ENCODE measurements around the gene TBC1D9.

The TBC1D9 gene

GRCh38 chr4:140718241-140718952, 37.8 kb downstream of the TBC1D9 start:
- H2AFZ ChIP-seq (ENCODE audit: low read depth, low read length): no peak overlapping the region
- H3K27me3 ChIP-seq (ENCODE audit: low read depth, low read length): peaks cover 19% of the 10 kb centered on the region; the same call in 1 of the 2 replicates
- H3K4me1 ChIP-seq (ENCODE audit: low read length): peaks cover 41% of the 10 kb centered on the region
- H3K9me3 ChIP-seq (ENCODE audit: insufficient read depth, low read length): no peaks in the 10 kb centered on the region
- no peak overlapping the region for H3K4me3 ChIP-seq (ENCODE audit: low read length)
- H3K79me2 ChIP-seq (ENCODE audit: low read length): no peaks in the 10 kb centered on the region
- peaks cover 3% of the 10 kb centered on the region; the same call in 1 of the 2 replicates for H4K20me1 ChIP-seq (ENCODE audit: insufficient read depth, low read length)
- no peaks in the 10 kb centered on the region for H3K36me3 ChIP-seq (replicated peaks; ENCODE audit: low read depth, low read length)
- no peak for TF ChIP-seq EZH2phosphoT487 (IDR thresholded peaks at IDR 0.05; ENCODE audit: low read depth)
- TF ChIP-seq CTCF (IDR thresholded peaks at IDR 0.05; ENCODE audit: low read depth, low read length): no peak
- peak overlapping the region; percentile 27 for H3K4me2 ChIP-seq (ENCODE audit: low read length)
- H3K9ac ChIP-seq (ENCODE audit: low read length): no peak overlapping the region
- no peak overlapping the region for H3K27ac ChIP-seq (ENCODE audit: low read length)

- H4K20me1 ChIP-seq (ENCODE audit: insufficient read depth, low read length): peaks cover 3% of the 10 kb centered on the region; the same call in 1 of the 2 replicates
- H3K9ac ChIP-seq (ENCODE audit: low read length): no peak overlapping the region
- H3K9me3 ChIP-seq (ENCODE audit: insufficient read depth, low read length): no peaks in the 10 kb centered on the region
- H3K27me3 ChIP-seq (ENCODE audit: low read depth, low read length): peaks cover 19% of the 10 kb centered on the region; the same call in 1 of the 2 replicates
- TF ChIP-seq CTCF (IDR thresholded peaks at IDR 0.05; ENCODE audit: low read depth, low read length): no peak
- no peak for TF ChIP-seq EZH2phosphoT487 (IDR thresholded peaks at IDR 0.05; ENCODE audit: low read depth)
- peaks cover 41% of the 10 kb centered on the region for H3K4me1 ChIP-seq (ENCODE audit: low read length)
- H2AFZ ChIP-seq (ENCODE audit: low read depth, low read length): no peak overlapping the region
- H3K4me3 ChIP-seq (ENCODE audit: low read length): no peak overlapping the region
- no peak overlapping the region for H3K27ac ChIP-seq (ENCODE audit: low read length)
- H3K36me3 ChIP-seq (replicated peaks; ENCODE audit: low read depth, low read length): no peaks in the 10 kb centered on the region
- no peaks in the 10 kb centered on the region for H3K79me2 ChIP-seq (ENCODE audit: low read length)
- H3K4me2 ChIP-seq (ENCODE audit: low read length): no peak overlapping the region
Measured at GRCh38 chr4:140717313-140717712, 38.9 kb downstream of the TBC1D9 start.

- Histone ChIP-seq H3K79me2 (ENCODE audit: low read length) (no peaks in the 10 kb centered on the region), H2AFZ (ENCODE audit: low read depth, low read length) (no peak overlapping the region), H3K4me3 (ENCODE audit: low read length) (no peak overlapping the region), H3K4me2 (ENCODE audit: low read length) (no peak overlapping the region), H4K20me1 (ENCODE audit: insufficient read depth, low read length) (peaks cover 3% of the 10 kb centered on the region; the same call in 1 of the 2 replicates), H3K27me3 (ENCODE audit: low read depth, low read length) (peaks cover 3% of the 10 kb centered on the region; the same call in 1 of the 2 replicates), H3K27ac (ENCODE audit: low read length) (no peak overlapping the region), H3K9ac (ENCODE audit: low read length) (no peak overlapping the region), H3K36me3 (replicated peaks; ENCODE audit: low read depth, low read length) (no peaks in the 10 kb centered on the region), H3K9me3 (ENCODE audit: insufficient read depth, low read length) (no peaks in the 10 kb centered on the region), H3K4me1 (ENCODE audit: low read length) (peaks cover 27% of the 10 kb centered on the region)
- TF ChIP-seq EZH2phosphoT487 (IDR thresholded peaks at IDR 0.05; ENCODE audit: low read depth) (no peak), CTCF (IDR thresholded peaks at IDR 0.05; ENCODE audit: low read depth, low read length) (no peak)
Measured at GRCh38 chr4:140715119-140715518, 41.1 kb downstream of the TBC1D9 start.

- H3K27ac ChIP-seq (ENCODE audit: low read length): no peak overlapping the region
- H3K9ac ChIP-seq (ENCODE audit: low read length): no peak overlapping the region
- H3K4me1 ChIP-seq (ENCODE audit: low read length): no peaks in the 10 kb centered on the region
- H3K4me3 ChIP-seq (ENCODE audit: low read length): no peak overlapping the region
- H3K27me3 ChIP-seq (ENCODE audit: low read depth, low read length): peaks cover 5% of the 10 kb centered on the region; the same call in 1 of the 2 replicates
- no peak overlapping the region for H2AFZ ChIP-seq (ENCODE audit: low read depth, low read length)
- H3K79me2 ChIP-seq (ENCODE audit: low read length): no peaks in the 10 kb centered on the region
- H4K20me1 ChIP-seq (ENCODE audit: insufficient read depth, low read length): no peaks in the 10 kb centered on the region; the same call in 1 of the 2 replicates
- no peaks in the 10 kb centered on the region for H3K9me3 ChIP-seq (ENCODE audit: insufficient read depth, low read length)
- H3K4me2 ChIP-seq (ENCODE audit: low read length): no peak overlapping the region
- TF ChIP-seq EZH2phosphoT487 (IDR thresholded peaks at IDR 0.05; ENCODE audit: low read depth) (no peak), CTCF (IDR thresholded peaks at IDR 0.05; ENCODE audit: low read depth, low read length) (no peak)
- no peaks in the 10 kb centered on the region for H3K36me3 ChIP-seq (replicated peaks; ENCODE audit: low read depth, low read length)
Measured at GRCh38 chr4:140711910-140712309, 44.3 kb downstream of the TBC1D9 start.

Measured in OCI-LY3 (cell line).